ENCODE measurements around the gene SLC25A17.
"Not testable (repeated sequence)": the region's sequence is repeated elsewhere in the genome, so short reads cannot be mapped to it uniquely, and the experiment has no call there.

SLC25A17 gene

GRCh38 chr22:40768206-40768605 is 50.9 kb downstream of the SLC25A17 start:
- DNase-seq (ENCODE audit: low read depth): no peak
- no peak for TF ChIP-seq CTCF (conservative IDR thresholded peaks at IDR 0.05; ENCODE audit: low read depth, low read length)
- no peak overlapping the region for H3K4me3 ChIP-seq (ENCODE audit: low read depth, low read length)

GRCh38 chr22:40766956-40767355 is 52.2 kb downstream of the SLC25A17 start:
- DNase-seq (ENCODE audit: low read depth): no peak
- no peak for TF ChIP-seq CTCF (conservative IDR thresholded peaks at IDR 0.05; ENCODE audit: low read depth, low read length)
- H3K4me3 ChIP-seq (ENCODE audit: low read depth, low read length): no peak overlapping the region

GRCh38 chr22:40764763-40765441 is 54.2 kb downstream of the SLC25A17 start:
- DNase-seq (ENCODE audit: low read depth): peak; percentile 5

GRCh38 chr22:40759294-40759840 is 59.8 kb downstream of the SLC25A17 start:
- H3K4me3 ChIP-seq (ENCODE audit: low read depth, low read length): no peak overlapping the region
- no peak for DNase-seq (ENCODE audit: low read depth)
- no peak for TF ChIP-seq CTCF (conservative IDR thresholded peaks at IDR 0.05; ENCODE audit: low read depth, low read length)

More at GRCh38 chr22:40764763-40765441, 54.2 kb downstream of the SLC25A17 start:
- no peak for TF ChIP-seq CTCF (conservative IDR thresholded peaks at IDR 0.05; ENCODE audit: low read depth, low read length)
- H3K4me3 ChIP-seq (ENCODE audit: low read depth, low read length): no peak overlapping the region

GRCh38 chr22:40758851-40759250 is 60.3 kb downstream of the SLC25A17 start:
- not testable (repeated sequence) for H3K4me3 ChIP-seq (ENCODE audit: low read depth, low read length); DNase-seq (ENCODE audit: low read depth)

- H3K4me3 ChIP-seq (ENCODE audit: low read depth, low read length): no peak overlapping the region
- TF ChIP-seq CTCF (conservative IDR thresholded peaks at IDR 0.05; ENCODE audit: low read depth, low read length): no peak
- DNase-seq (ENCODE audit: low read depth): no peak
Observed at GRCh38 chr22:40758390-40758789, 60.8 kb downstream of the SLC25A17 start.

- no peak for TF ChIP-seq CTCF (conservative IDR thresholded peaks at IDR 0.05; ENCODE audit: low read depth, low read length)
- H3K4me3 ChIP-seq (ENCODE audit: low read depth, low read length): no peak overlapping the region
- DNase-seq (ENCODE audit: low read depth): peak; percentile 42
Observed at GRCh38 chr22:40757071-40757470, 62.1 kb downstream of the SLC25A17 start.

Measured in choroid plexus epithelial cell (primary cell).